NCI-H128 (cell line): ENCODE measurements around the gene MTA1.

Experiments
- DNase-seq: peaks from one replicate; lab custom pipeline; 2025; ENCODE audit not compliant: unreplicated experiment; lab: John Stamatoyannopoulos, UW

Gene MTA1

GRCh38 chr14:105386581-105387529 lies 32.8 kb upstream of the MTA1 start:
- DNase-seq: no peak

DNA sequence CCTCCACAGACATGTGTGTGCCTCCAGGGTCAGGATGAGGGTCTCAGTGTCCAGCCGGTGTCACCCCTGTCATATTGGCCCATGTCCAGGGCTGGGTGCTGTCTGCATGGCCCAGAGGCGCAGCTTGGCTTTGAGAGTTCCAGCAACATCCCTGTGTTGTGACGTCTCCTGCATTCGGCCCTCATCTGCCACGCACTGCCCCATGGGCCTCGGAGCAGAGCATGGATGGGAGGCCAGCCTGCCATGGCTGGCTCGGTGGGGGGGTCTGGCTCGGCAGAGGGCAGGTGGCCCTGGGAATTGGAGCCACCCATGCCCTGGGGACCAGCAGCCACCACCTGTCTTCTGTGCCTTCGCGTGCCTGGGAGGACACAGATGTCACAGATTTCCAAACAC lies 32.1 kb upstream of the MTA1 start:
- DNase-seq: no peak

GRCh38 chr14:105388110-105388951 lies 31.3 kb upstream of the MTA1 start:
- no peak for DNase-seq

DNA sequence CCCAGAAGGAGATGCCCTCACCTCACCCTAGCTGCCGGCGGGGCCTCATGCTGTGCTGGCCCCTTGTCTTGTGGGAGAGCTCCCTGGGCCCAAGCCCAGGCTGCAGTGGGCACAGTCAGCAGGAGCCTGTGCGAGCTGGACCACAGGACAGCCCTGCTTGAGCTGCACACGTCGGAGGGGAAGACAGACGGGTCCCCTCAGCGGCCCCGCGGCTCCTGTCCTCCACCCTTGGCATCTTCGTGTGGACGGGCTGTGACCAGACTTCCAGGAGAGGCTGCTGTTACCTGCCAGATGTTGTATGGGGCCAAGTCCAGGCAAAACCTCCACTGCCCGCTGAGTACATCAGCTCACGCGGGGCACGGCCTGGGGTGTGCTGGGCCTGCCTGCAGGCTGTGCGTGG lies 30.7 kb upstream of the MTA1 start:
- DNase-seq: no peak

- DNase-seq: no peak
Measured at GRCh38 chr14:105389534-105389933, 30.1 kb upstream of the MTA1 start.

DNA sequence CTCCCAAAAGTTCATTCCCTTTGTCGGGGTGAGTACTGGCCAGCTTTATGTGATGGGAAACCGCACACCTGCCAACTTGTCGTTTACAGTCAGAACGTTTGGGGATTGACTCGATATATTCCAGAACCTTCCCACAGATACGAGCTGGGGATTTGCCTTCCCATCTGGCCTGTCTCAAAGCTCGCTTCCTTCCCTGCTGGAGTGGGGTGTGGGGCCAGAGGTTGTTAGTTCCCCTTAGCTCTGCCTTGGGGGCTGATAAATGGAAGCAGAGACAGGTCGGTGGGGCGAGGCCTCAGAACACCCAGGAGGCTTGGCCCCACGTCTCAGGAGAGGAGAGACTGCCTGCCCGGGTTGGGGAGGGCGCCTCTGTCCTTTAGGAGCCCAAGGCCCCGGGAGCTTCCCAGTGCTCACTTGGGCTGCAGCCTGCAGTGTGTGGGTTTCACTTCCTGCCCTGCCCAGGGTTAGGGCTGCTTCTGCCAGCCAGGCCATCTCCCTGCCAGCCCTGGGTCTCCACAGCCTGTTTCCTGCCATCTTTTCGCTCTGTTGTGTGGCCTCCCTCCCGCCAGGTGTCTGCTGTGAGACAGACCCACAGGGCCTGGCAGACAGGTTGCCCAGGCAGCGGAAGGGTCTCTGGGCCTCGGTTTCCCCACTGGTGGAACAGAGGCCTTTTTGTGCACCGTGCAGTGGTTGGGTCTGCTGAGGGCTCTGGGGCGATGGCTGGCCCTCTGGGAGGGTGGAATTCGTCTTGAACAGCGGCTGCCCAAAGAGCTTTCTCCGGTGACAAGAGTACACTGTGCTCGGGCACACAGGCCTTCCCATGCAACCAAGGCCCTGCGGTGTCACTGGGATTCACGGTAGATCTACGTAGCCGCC lies 29.4 kb upstream of the MTA1 start:
- no peak for DNase-seq

- DNase-seq: no peak
Measured at GRCh38 chr14:105390849-105391500, 28.7 kb upstream of the MTA1 start.

GRCh38 chr14:105391541-105391940 lies 28.1 kb upstream of the MTA1 start:
- DNase-seq: no peak

DNA sequence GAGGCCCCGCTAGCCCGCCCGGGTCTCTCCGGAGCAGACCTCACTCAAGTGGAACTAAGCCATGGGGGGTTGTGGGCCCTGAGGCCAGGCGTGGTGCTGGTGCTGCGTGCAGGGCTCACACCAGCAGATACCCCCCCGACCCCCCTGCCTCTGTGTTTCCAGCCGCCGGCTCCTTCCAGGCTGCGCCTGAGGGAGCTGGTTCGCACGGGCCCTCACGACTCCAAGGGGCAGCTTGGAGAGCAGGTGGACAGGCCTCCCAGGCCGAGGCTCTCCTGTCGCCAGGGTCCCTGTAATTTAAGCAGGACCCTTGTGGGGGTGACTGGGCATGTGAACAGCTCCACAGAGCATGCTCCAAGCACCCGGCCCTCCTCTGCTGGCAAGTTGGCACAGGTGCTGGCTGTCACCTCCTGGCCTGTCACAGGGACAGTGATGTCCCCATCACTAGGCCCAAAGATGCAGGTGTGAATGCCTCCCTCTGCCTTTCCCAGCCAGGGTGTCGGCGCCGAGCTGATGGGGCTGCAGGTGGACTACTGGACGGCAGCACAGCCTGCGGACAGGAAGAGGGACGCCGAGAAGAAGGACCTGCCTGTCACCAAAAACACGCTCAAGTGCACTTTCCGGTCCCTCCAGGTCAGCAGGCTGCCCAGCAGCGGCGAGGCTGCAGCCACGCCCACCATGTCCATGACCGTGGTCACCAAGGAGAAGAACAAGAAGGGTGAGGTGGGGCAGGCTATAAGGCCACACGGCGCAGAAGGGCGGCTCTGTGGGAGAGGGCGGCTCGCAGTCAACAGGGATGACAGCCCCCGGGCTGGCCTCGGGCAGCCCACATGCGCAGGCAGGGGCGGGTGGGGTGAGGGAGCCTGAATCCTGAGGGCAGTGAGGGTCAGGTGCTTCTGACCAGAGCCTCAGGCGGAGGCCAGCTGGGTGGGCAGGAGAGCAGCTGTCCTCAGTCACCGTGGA lies 27.2 kb upstream of the MTA1 start:
- DNase-seq: no peak

- no peak for DNase-seq
Measured at GRCh38 chr14:105393151-105393550, 26.5 kb upstream of the MTA1 start.

GRCh38 chr14:105394714-105395537 lies 24.7 kb upstream of the MTA1 start:
- DNase-seq: no peak

DNA sequence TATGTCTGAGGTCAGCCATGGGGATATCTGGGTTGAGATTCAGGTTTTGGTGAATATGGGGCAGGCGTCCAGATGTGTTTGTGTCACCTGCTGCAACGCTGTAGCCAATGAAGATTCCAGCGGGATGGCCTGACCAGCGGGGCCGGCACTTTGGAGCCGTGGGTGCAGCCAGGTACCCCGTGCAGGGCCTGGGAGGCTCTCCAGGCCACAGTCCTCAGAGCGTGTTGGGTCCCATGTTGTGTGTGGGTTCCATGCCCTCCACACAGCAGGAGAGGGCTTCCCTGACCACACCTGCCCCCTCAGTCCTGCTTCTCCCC lies 24.1 kb upstream of the MTA1 start:
- DNase-seq: no peak

DNA sequence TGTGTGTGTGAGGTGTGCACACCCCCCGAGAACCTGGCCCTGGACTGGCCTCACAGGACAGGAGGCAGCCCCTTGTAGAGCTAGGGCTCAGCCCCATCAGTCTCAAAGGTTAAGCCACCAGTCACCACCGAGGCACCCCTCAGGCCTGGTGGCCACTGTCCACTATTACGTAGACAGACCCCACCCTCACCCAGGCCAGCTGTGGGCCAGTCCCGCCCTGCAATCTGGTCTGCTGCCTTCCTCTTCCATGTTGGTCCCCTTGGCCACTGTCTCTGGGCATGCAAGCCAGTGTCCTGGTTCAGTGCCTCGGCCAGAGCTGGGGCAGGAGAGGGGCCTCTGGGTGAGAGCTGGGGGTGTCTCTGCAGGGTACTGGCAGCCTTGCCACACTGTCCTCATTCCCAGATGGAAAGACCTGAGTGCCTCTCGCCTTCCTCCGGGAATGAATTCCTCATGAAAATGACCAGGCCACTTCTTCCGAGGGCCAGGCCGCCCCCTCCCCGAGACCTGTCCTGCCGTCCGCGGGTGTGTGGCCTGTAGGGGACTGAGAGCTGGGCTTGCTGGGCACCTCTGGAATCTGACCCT lies 22.2 kb upstream of the MTA1 start:
- DNase-seq: no peak

DNA sequence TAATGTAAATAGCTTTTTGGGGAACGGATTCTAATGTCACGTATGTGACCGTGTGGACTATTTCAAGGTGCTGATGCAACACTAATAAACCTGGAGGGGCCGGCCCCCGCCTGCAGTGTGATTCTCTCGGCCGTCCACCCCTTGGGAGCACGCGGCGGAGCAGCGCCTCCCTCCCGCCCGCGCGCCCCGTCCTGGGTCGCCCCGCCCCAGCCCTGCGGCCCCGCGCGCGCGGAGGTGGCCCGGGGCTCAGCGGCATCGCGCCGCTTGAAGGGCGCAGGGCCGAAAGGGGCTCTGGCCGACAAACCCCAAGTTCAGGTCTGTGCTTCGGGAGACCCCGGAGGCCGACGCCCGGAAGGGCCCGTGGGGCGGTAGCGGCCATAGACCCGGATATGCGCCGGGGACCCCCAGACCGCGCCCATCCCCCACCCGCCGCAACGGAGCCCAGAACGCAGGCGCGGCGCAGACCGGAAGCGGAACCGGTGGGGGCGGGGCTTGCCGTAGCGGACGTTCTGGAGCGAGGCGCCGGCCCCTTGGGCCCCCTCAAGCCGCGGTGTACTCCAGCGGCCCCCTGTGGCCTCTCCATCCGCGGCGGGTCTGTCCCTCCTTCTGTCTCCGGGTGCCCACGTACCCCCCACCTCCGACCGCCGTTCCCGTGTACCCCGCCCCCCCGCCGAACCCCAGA lies 21.4 kb upstream of the MTA1 start, which contains the start of gene TEX22:
Gene TEX22, plus strand, starts transcription at position 495 of the 682 bp plus-strand sequence. CDS start 803 bp downstream, outside the sequence.
- DNase-seq: peak; percentile 69

DNA sequence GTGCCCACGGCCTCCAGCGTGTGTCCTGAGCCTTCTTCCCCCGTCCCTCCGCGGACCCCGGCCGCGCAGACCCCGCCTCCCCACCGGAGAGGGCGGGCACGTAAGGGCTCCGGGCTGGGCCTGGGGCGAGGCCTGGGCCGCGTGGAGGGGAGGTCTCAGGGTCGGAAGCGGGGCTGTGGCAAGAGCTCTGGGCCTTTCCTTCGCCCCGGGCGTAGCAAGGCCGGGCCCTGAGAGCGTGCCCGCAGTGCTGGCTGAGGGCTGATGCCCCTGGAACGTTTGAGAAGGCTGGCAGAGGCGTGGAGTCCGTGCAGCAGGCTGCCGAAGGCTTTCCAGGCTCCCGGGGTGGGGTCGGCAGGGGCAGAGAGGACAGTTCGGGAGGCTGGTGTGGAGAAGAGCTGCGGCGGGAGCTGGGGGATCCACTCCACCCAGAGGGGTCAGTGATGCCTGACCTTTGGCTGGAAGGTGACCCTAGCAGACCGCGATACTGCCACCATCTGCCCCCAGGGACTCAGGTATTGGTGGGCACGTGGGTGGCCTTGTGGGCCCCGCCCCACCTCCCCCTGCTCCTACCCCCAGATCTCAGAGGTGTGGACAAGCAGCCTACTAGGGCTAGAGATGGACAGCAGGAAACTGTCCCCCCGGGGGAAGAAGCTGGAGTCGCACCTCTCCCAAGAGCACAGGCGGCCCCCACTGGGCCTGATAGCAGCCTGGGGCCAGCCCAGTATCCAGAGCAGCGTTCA lies 20.7 kb upstream of the MTA1 start:
- DNase-seq: no peak

- DNase-seq: no peak
Measured at GRCh38 chr14:105399466-105399775, 20.2 kb upstream of the MTA1 start.

- DNase-seq: no peak
Measured at GRCh38 chr14:105400016-105400415, 19.6 kb upstream of the MTA1 start.
